ENCODE data around the gene TBC1D22A.
"Not testable (repeated sequence)": the region's sequence is repeated elsewhere in the genome, so short reads cannot be mapped to it uniquely, and the experiment has no call there.

The TBC1D22A gene

GRCh38 chr22:47049078-47049624, 286.7 kb downstream of the TBC1D22A start:
- no peaks in the 10 kb centered on the region for H3K36me3 ChIP-seq (ENCODE audit: insufficient read depth)
- H3K27ac ChIP-seq: no peak overlapping the region
- no peak overlapping the region for H3K9ac ChIP-seq
- no peak overlapping the region for H2AFZ ChIP-seq (ENCODE audit: low read depth)
- no peak overlapping the region for H3K4me2 ChIP-seq
- H3K79me2 ChIP-seq (ENCODE audit: insufficient read depth, low read depth): no peaks in the 10 kb centered on the region
- TF ChIP-seq CTCF (conservative IDR thresholded peaks at IDR 0.05; ENCODE audit: low read depth, low read length): no peak
- no peaks in the 10 kb centered on the region for H3K4me1 ChIP-seq (ENCODE audit: low read depth, poor library complexity, severe bottlenecking)
- H3K27me3 ChIP-seq (ENCODE audit: insufficient read depth, low read depth): no peaks in the 10 kb centered on the region
- no peaks in the 10 kb centered on the region for H4K20me1 ChIP-seq (ENCODE audit: insufficient read depth)
- no peak overlapping the region for H3K4me3 ChIP-seq (IDR thresholded peaks at IDR 0.05; ENCODE audit: insufficient read depth, low read depth, low read length)

- not testable (repeated sequence) for H3K4me3 ChIP-seq (IDR thresholded peaks at IDR 0.05; ENCODE audit: insufficient read depth, low read depth, low read length); H3K36me3 ChIP-seq (ENCODE audit: insufficient read depth); H4K20me1 ChIP-seq (ENCODE audit: insufficient read depth); H2AFZ ChIP-seq (ENCODE audit: low read depth); H3K27me3 ChIP-seq (ENCODE audit: insufficient read depth, low read depth); H3K9ac ChIP-seq; H3K27ac ChIP-seq; H3K4me2 ChIP-seq; H3K79me2 ChIP-seq (ENCODE audit: insufficient read depth, low read depth); H3K4me1 ChIP-seq (ENCODE audit: low read depth, poor library complexity, severe bottlenecking)
Observed at GRCh38 chr22:47049736-47050400, 287.4 kb downstream of the TBC1D22A start.

- no peak for TF ChIP-seq CTCF (conservative IDR thresholded peaks at IDR 0.05; ENCODE audit: low read depth, low read length)
- no peak overlapping the region for H2AFZ ChIP-seq (ENCODE audit: low read depth)
- H3K79me2 ChIP-seq (ENCODE audit: insufficient read depth, low read depth): no peaks in the 10 kb centered on the region
- no peak overlapping the region for H3K4me2 ChIP-seq
- H3K27me3 ChIP-seq (ENCODE audit: insufficient read depth, low read depth): no peaks in the 10 kb centered on the region
- no peak overlapping the region for H3K27ac ChIP-seq
- no peaks in the 10 kb centered on the region for H3K4me1 ChIP-seq (ENCODE audit: low read depth, poor library complexity, severe bottlenecking)
- H4K20me1 ChIP-seq (ENCODE audit: insufficient read depth): no peaks in the 10 kb centered on the region
- H3K36me3 ChIP-seq (ENCODE audit: insufficient read depth): no peaks in the 10 kb centered on the region
- H3K4me3 ChIP-seq (IDR thresholded peaks at IDR 0.05; ENCODE audit: insufficient read depth, low read depth, low read length): no peak overlapping the region
- H3K9ac ChIP-seq: no peak overlapping the region
Observed at GRCh38 chr22:47050401-47051051, 288.1 kb downstream of the TBC1D22A start.

- H3K36me3 ChIP-seq (ENCODE audit: insufficient read depth): no peaks in the 10 kb centered on the region
- H2AFZ ChIP-seq (ENCODE audit: low read depth): no peak overlapping the region
- no peaks in the 10 kb centered on the region for H3K4me1 ChIP-seq (ENCODE audit: low read depth, poor library complexity, severe bottlenecking)
- H3K4me3 ChIP-seq (IDR thresholded peaks at IDR 0.05; ENCODE audit: insufficient read depth, low read depth, low read length): no peak overlapping the region
- H3K9ac ChIP-seq: no peak overlapping the region
- H3K4me2 ChIP-seq: no peak overlapping the region
- no peaks in the 10 kb centered on the region for H3K27me3 ChIP-seq (ENCODE audit: insufficient read depth, low read depth)
- TF ChIP-seq CTCF (conservative IDR thresholded peaks at IDR 0.05; ENCODE audit: low read depth, low read length): no peak
- no peaks in the 10 kb centered on the region for H3K79me2 ChIP-seq (ENCODE audit: insufficient read depth, low read depth)
- no peaks in the 10 kb centered on the region for H4K20me1 ChIP-seq (ENCODE audit: insufficient read depth)
- no peak overlapping the region for H3K27ac ChIP-seq
Observed at GRCh38 chr22:47051441-47052071, 289.1 kb downstream of the TBC1D22A start.
